IPS-18a (cell line): ENCODE results near the gene RAPGEF4.

Experiments
- H3K27ac ChIP-seq: one replicate; pipeline ENCODE4 v1.5.1; 2013; ENCODE audit warnings: low read length
- H3K27me3 ChIP-seq: one replicate; pipeline ENCODE4 v1.6.1; 2013; ENCODE audit warnings: mild to moderate bottlenecking, low read length; ENCODE audit not compliant: control insufficient read depth, insufficient read depth
- H3K36me3 ChIP-seq: one replicate; pipeline ENCODE4 v1.6.1; 2013; ENCODE audit warnings: low read depth, low read length; ENCODE audit not compliant: control insufficient read depth
- H3K4me1 ChIP-seq: one replicate; pipeline ENCODE4 v1.6.1; 2013; ENCODE audit warnings: low read depth, low read length; ENCODE audit not compliant: control insufficient read depth
- H3K4me3 ChIP-seq: one replicate; pipeline ENCODE4 v1.5.1; 2013; ENCODE audit warnings: low read length
- H3K9ac ChIP-seq: one replicate; pipeline ENCODE4 v1.6.1; 2013; ENCODE audit warnings: mild to moderate bottlenecking, low read length, moderate library complexity
- H3K9me3 ChIP-seq: one replicate; pipeline ENCODE4 v1.6.1; 2013; ENCODE audit warnings: low read depth, low read length; ENCODE audit not compliant: control insufficient read depth

The RAPGEF4 gene

GRCh38 chr2:172834881-172835280, 99.2 kb downstream of the RAPGEF4 start:
- no peaks in the 10 kb centered on the region for H3K27me3 ChIP-seq
- no peaks in the 10 kb centered on the region for H3K36me3 ChIP-seq
- no peak overlapping the region for H3K9ac ChIP-seq
- H3K4me3 ChIP-seq = no peak overlapping the region
- no peaks in the 10 kb centered on the region for H3K9me3 ChIP-seq
- H3K27ac ChIP-seq = no peak overlapping the region
- H3K4me1 ChIP-seq = no peaks in the 10 kb centered on the region

- H3K9ac ChIP-seq = no peak overlapping the region
- no peak overlapping the region for H3K4me3 ChIP-seq
- no peaks in the 10 kb centered on the region for H3K27me3 ChIP-seq
- no peaks in the 10 kb centered on the region for H3K9me3 ChIP-seq
- no peaks in the 10 kb centered on the region for H3K36me3 ChIP-seq
- no peaks in the 10 kb centered on the region for H3K4me1 ChIP-seq
- no peak overlapping the region for H3K27ac ChIP-seq
Measured at GRCh38 chr2:172836347-172836821, 100.7 kb downstream of the RAPGEF4 start.

DNA sequence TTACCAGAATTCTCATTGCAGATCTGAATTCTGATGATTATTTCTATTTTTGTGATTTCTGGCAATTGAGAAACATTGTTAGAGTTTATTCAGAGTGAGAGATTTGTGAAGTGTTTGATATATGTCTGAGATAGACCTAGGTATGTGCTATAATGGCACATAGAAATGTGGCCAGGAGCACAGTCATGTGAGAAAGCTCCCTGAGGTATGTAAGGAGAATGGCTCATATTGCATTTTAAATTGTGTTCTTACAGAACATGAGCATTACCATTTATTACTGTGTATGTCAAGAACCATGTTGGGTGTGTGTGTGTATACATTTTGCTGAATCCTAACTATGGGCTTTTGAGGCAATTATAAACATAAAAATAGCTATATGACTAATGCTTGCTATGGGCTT, 101.2 kb downstream of the RAPGEF4 start:
- H3K27ac ChIP-seq = no peak overlapping the region
- no peaks in the 10 kb centered on the region for H3K9me3 ChIP-seq
- H3K4me3 ChIP-seq = no peak overlapping the region
- no peak overlapping the region for H3K9ac ChIP-seq
- H3K4me1 ChIP-seq = no peaks in the 10 kb centered on the region
- H3K27me3 ChIP-seq = no peaks in the 10 kb centered on the region
- H3K36me3 ChIP-seq = no peaks in the 10 kb centered on the region

- Histone ChIP-seq H3K9ac (no peak overlapping the region), H3K36me3 (no peaks in the 10 kb centered on the region), H3K9me3 (no peaks in the 10 kb centered on the region), H3K27ac (no peak overlapping the region), H3K4me3 (no peak overlapping the region), H3K27me3 (no peaks in the 10 kb centered on the region), H3K4me1 (no peaks in the 10 kb centered on the region)
Measured at GRCh38 chr2:172839446-172839845, 103.8 kb downstream of the RAPGEF4 start.

GRCh38 chr2:172842511-172843265, 107.0 kb downstream of the RAPGEF4 start:
- Histone ChIP-seq H3K9ac (no peak overlapping the region), H3K4me1 (no peaks in the 10 kb centered on the region), H3K9me3 (no peaks in the 10 kb centered on the region), H3K27ac (no peak overlapping the region), H3K4me3 (no peak overlapping the region), H3K36me3 (no peaks in the 10 kb centered on the region), H3K27me3 (no peaks in the 10 kb centered on the region)

DNA sequence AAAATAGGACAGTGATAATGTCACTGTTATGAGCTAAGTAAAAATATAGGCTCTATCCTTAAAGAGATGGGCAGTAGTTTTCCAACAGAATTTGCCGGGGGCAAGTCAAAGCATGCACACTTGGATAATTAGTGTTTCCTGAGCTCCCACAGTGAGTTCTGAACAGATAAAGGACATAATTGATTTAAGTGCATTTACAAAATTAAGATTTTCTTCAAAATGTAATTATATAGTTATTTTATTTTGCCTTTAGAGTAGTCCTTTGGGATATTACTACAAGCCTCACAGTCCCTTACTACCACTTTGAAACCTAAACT, 107.6 kb downstream of the RAPGEF4 start:
- H3K27ac ChIP-seq = no peak overlapping the region
- H3K4me3 ChIP-seq = no peak overlapping the region
- no peaks in the 10 kb centered on the region for H3K36me3 ChIP-seq
- H3K9me3 ChIP-seq = no peaks in the 10 kb centered on the region
- H3K9ac ChIP-seq = no peak overlapping the region
- no peaks in the 10 kb centered on the region for H3K27me3 ChIP-seq
- H3K4me1 ChIP-seq = no peaks in the 10 kb centered on the region

DNA sequence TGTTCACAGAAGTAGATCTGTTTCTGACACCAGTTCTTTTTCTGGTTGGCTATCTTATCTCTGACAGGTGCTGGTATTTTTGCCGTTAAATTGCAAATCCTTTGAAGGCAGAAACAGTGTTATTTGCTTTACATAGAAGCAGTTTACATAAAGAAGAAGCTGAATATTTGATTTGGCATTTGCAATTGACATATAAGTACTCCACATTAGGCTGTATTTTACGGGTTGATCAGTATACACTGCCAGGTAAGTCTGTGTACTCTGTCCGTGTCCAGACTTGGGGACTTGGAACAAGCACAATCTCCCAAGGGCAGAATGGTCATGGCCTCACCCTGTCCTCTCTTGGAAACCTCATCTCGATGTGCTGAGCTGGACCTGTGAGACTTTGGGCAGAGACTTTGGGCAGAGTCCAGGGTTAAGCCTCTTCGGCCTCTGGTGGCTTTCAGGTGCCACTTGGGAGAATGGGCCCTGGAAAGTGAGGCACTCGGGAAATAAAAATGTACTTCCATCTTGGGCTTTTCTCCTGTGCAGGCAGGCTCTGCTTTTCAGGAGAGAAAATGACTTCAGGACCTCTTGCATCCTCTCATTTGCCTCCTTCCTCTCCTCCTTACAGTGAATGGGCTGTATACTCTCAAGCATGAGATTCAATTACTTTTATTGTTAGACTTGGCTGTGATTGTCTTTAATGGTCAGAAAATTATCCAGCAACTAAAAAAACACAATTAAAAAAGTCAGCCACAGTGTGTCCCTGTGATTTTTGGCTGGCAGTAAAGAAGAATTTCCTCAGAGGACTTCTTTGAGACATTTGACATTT, 108.5 kb downstream of the RAPGEF4 start:
- Histone ChIP-seq H3K9ac (no peak overlapping the region), H3K4me3 (no peak overlapping the region), H3K27me3 (no peaks in the 10 kb centered on the region), H3K36me3 (no peaks in the 10 kb centered on the region), H3K4me1 (no peaks in the 10 kb centered on the region), H3K9me3 (no peaks in the 10 kb centered on the region), H3K27ac (no peak overlapping the region)

- Histone ChIP-seq H3K9me3 (no peaks in the 10 kb centered on the region), H3K27me3 (no peaks in the 10 kb centered on the region), H3K27ac (no peak overlapping the region), H3K4me1 (no peaks in the 10 kb centered on the region), H3K9ac (no peak overlapping the region), H3K4me3 (no peak overlapping the region), H3K36me3 (no peaks in the 10 kb centered on the region)
Measured at GRCh38 chr2:172845028-172845630, 109.5 kb downstream of the RAPGEF4 start.

DNA sequence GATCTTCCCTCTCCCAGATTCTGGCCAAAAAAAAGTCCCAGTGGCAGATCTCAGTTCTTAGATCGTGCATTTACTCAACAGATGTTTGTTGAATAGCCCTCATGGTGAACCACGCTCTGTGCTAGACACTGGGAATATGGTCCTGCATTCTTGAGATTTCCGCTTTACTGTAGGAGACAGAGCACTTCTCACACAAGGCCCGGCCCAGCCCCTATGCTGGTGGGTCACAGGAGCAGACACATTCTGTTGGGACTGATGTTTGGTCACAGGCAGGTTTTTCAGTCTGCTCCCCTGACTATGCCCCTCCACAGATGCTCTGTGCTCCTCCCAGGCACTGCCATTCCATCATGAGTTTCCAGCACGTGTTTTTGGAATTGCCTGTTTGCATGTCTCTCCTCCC, 110.9 kb downstream of the RAPGEF4 start:
- no peaks in the 10 kb centered on the region for H3K4me1 ChIP-seq
- H3K27ac ChIP-seq = no peak overlapping the region
- H3K9me3 ChIP-seq = peaks cover 5% of the 10 kb centered on the region
- H3K36me3 ChIP-seq = no peaks in the 10 kb centered on the region
- no peak overlapping the region for H3K9ac ChIP-seq
- H3K27me3 ChIP-seq = no peaks in the 10 kb centered on the region
- H3K4me3 ChIP-seq = no peak overlapping the region

- Histone ChIP-seq H3K9me3 (peaks cover 8% of the 10 kb centered on the region), H3K9ac (no peak overlapping the region), H3K36me3 (no peaks in the 10 kb centered on the region), H3K27ac (no peak overlapping the region), H3K4me1 (no peaks in the 10 kb centered on the region), H3K27me3 (no peaks in the 10 kb centered on the region), H3K4me3 (no peak overlapping the region)
Measured at GRCh38 chr2:172847188-172847587, 111.5 kb downstream of the RAPGEF4 start.

DNA sequence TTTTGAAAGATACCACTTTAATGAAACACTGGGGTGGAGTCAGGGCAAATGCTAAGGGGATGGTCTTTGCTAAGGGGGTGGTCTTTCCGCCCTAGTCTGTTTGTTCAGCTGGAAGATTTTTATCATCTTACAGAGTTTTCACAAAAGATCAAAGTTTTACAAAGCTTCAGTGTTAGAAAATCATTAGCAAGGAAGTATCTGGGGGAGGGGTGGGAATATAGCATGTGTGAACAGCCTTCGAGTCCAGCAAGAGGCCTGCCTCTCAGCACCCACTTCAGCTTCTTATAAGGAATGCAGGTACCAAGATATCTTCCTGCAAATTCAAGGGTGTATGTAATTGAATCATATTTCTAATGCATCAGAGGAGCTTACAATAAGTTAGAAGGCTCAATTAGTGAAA, 112.9 kb downstream of the RAPGEF4 start:
- H3K27ac ChIP-seq = no peak overlapping the region

More for the DNA sequence above, 112.9 kb downstream of the RAPGEF4 start:
- no peaks in the 10 kb centered on the region for H3K27me3 ChIP-seq
- H3K9me3 ChIP-seq = peaks cover 8% of the 10 kb centered on the region
- no peak overlapping the region for H3K9ac ChIP-seq
- no peaks in the 10 kb centered on the region for H3K4me1 ChIP-seq
- no peaks in the 10 kb centered on the region for H3K36me3 ChIP-seq
- H3K4me3 ChIP-seq = no peak overlapping the region
